NCI-H345 treated with DMSO at 0.1 percent for 48 hours (cell line): ENCODE measurements around the gene SYT8.

ENCODE experiments used
- DNase-seq: peaks from one replicate; lab custom pipeline; 2025; ENCODE audit not compliant: unreplicated experiment; lab: John Stamatoyannopoulos, UW

The SYT8 gene

DNA sequence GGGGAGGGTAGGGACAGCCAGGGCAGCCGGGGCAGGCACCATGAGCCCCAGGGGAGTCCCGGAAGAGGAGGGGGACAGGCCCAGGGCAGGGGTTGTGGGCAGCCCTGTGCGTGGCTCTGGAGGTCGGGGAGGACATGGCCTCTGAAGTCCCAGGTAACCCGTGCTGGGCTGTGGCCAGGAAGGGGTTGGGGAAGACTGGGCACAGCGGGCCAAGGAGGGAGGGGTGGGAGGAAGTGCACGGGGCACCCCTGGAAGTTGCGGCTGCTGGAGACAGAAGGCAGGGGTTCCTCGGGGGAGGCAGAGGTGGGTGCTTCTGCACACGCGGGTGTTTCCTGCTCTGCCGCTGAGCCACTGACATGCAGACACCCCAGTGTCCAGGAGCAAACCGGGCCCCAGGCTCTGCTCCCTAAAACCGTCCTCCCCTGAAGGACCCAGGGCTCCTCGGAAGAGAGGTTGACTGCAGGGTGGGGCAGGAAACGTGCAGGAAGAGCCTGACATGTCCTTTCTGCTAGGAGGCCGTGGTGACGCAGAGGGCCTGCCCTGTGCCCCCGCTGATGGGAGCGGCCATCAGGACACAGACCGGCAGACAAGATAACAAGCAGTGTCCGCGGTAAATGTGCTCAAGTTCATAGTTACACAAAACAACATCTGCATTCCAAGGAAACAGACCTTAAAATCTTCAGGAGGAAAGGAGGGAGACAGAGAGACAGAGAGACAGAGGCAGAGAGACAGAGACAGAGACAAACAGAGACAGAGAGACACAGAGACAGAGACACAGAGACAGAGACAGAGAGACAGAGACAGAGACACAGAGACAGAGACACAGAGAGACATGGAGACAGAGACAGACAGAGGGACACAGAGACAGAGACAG is 9.7 kb downstream of the SYT8 start:
- DNase-seq = no peak

DNA sequence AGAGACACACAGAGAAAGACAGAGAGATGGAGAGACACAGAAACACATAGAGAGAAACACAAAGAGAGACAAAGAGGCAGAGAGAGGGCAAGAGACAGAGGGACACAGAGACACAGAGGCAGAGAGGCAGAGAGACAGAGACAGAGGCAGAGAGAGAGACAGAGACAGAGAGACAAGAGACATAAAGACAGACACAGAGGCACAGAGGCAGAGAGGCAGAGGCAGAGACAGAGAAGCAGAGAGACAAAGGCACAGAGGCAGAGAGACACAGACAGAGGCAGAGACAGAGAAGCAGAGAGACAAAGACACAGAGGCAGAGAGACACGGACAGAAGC is 10.3 kb downstream of the SYT8 start:
- DNase-seq = no peak

DNA sequence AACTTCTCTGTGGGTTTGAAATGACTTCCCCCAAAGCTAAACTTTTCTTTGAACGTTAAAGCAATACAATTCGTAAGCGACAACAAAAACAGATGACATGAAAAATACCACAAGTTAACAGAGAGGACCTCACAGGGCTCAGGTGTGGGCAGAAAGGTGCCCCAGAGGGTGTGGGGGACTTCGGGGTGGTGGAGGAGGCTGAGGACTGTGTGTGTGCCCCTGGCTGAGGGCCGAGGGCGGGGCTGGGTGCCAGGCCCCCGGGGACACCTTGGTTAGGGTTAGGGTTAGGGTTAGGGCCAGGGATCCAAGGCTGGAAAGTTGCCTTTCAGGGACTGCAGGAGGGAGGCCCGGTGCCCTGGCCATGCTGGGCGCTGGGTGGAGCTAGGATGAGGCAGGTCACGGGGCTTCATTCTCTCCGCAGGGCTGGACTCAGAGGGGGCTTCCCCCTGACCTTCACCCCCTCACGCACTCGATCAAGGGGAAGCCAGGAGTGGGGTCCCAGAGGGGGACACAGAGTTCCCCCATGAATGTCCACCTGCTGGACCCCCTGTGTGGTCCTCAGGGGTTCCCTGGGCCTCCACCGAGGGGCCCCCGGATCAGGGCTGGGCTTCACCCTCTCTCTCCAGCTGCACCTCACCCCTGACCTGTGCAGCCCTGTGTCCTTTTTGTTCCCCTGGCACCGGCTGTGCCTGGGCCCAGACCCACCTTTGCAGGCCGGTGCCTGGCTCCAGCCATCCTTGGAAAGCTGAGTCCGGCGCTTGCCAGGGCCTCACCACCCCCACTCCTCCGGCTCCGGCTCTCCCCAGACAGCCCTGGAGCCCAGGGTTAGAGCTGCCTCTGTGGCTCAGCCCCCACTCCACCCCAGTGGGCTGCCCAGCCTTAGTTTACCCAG is 11.0 kb downstream of the SYT8 start:
- DNase-seq = no peak

DNA sequence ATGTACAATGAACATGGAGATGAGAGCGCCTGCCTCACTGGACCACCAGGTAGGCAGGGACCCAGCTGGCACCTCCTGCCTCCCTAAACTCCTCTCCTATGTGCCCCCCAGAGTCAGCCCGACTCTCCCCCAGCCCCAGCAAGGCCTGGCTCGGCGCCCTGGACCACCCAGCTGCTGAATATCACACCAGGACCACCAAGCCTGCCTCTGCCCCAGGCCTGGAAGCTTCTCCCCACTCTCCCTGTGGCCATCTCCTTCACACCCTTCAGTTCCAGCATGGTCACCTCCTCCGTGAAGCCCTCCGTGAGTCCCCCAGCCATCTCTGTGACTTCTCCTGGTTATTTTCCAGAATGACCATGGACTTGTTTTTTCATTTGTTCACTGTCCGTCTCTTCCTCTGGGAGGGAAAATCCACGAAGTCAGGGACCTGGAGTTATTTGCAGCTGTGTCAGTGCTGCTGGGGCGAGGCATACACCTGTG is 11.7 kb downstream of the SYT8 start:
- DNase-seq = no peak

DNA sequence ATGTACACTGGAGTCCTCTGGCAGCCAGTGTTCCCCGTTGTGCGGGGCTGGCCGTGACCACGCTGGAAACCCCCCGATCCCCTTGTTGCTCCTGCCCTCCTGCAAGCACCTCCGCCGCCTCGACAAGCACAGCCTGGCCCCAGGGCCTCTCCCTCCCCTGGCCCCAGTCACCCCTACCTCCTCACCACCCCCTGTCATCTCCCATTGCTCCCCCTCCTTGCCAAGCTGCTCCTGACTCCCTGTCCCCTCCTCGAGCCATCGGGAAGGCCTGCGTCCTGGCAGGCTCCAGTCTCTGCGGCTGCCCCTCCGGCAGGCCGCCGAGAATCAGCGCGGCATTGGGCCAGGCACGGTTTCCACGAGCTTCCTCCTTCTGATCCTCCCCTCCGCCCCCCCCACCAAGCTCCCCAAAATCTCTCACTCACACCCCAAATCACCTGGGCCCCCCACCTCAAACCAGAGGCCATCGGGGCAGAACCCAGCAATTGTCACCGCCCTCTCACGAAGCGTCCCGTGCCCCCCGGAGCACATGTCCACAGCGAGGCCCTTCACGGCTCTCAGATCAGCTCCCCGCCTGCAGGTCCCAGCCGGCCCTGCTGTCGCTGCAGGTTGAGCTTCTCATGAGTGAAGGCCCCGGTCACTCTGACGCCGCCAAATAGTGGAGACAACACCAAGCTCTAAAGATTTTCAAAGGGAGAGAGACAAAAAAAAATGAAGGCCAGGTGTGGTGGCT is 12.4 kb downstream of the SYT8 start:
- no peak for DNase-seq

DNA sequence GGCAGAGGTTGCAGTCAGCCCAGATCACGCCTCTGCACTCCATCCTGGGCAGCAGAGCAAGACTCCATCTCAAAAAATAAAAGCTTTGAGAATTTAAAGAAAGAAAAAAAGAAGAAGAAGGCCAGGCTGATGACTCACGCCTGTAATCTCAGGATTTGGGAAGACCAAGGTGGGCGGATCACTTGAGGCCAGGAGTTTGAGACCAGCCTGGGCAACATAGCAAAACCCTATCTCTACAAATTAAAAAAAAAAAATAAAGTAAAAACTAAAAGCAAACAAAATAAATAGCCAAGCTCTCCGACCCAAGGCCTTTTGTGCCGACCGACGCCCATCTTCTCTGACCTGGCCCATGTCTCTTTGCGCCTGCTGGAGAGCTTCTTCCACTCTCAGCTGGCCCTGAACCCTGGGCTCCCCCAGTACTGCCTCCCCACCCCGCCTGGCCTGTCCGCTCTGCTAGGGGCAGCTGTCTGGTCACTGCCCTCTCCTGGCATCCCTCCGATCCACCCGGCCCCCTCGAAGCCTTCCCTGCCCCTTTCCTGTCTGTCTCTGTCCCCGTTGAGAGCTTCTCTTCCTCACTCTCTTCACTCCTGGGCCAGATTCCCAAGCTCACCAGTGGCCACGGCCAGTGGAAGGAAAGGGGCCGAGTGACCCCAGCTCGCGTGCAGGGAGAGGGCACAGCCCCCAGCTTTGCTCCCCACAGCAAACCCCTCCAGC is 13.3 kb downstream of the SYT8 start:
- no peak for DNase-seq

DNA sequence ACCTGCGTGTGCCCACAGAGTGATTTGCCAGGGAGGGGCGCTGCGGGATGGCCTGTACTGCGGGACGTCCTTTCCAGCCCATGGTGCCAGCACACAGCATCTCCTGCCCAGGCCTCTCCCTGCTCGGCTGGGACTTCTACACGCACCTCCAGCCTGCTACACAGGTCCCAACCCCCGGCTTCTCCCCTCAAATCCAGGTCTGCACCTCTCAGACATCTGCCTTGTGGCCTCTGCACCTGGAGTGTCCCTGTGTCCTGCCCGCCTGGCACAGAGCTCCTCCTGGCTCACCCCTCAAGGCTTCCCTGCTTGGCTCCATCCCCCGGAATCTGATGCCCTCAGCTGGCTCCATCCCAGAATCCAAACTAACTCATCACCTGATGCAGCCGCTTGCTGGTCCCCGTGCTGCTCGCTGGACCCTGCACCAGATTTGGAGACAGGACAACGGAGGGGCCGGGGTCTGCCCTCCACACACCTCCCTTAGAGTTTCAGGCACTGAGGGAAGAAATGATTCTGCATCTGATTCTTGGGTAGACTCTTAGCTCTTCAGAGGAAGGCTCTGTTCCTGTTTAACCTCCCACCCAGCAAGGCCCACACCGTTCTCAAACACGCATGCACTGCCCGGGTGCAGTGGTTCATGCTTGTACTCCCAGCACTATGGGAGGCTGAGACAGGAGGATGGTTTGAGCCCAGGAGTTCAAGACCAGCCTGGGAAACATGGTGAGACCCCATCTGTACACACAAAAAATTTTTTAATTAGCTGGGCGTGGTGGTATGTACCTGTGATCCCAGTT is 14.0 kb downstream of the SYT8 start:
- no peak for DNase-seq

DNA sequence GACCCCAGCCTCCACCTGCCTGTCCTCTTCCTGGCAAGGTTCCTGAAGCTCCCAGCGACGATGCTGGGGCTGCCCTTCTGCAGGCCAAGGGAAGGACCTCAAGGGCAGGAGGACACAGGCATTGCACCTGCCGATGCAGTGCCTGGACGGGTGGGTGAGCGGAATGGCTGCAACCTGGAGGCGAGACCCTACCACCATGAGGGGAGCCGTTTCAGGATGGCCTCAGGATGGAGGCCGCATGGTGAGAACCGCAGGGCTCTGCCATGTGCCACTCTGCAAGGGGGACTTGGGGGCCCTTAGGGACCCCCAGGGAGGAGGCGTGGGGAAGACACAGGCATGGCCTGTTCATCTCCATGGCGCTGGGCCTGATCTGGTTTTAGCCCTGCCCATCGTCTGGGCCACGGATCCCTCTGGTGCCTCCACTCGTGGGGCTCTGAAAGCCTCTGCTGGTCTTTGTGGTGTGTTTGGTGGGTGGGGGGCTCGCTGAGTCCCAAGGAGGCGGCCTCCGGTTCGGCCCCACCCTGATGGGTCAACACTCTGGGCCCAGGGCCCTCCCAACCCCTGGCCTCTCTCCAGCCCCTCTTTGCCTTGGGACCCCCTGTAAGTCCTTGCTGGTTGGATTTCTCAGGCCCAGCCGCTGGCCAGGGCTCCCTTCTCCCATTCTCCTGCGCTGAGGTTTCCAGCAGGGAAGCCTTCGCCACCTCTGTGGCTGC is 16.8 kb downstream of the SYT8 start:
- DNase-seq = no peak

DNA sequence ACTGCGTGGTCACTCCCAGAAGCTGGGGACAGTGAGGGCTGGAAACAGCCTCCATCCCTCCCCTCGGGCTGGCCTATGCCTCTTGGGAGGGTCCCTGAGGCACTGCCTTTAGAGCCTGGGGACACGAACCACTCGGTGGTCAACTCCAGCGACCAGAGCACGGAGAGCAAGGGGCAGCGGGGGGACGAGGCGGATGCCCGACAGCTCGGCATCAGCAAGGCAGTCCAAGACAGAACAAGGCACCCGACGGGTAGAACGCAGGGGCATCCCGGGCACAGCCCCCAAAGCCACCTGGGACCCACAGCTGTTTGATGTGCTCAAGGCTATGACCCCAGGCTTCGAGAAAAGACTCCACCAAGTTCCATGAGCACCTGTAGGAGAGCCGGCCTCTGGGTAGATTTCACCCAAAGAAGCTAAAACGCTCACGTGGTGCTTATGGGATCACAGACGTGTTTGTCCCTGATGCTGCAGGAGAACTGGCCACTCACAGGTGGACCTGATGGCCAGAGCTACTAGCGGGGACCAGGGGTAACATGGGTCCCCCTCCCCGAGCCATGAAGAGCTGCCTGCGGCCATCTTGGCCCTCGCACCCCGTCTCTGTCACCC is 17.6 kb downstream of the SYT8 start:
- DNase-seq = no peak

DNA sequence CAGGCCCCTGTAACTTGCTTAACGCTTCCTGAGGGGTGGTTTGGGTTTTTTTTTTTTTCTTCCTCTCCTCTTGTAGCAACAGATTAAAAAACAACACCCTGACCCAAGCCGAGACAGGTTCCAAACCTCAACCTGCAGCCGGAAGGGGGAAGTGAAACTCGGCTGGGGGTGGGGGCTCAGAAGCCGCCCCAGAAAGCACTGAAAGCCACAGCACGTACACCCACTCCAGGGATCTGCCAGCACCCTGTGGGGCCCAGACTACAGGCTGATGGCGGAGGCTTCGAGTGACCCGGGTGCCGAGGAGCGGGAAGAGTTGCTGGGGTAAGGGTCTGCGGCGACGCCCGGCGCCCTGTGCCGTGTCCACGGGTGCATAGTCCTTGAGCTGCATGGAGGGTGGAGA is 18.1 kb downstream of the SYT8 start, which contains the start of gene LSP1:
Gene LSP1, plus strand, starts transcription at position 208 of the 400 bp plus-strand sequence. Its CDS starts 61 bp downstream, at position 269.
- DNase-seq = no peak

DNA sequence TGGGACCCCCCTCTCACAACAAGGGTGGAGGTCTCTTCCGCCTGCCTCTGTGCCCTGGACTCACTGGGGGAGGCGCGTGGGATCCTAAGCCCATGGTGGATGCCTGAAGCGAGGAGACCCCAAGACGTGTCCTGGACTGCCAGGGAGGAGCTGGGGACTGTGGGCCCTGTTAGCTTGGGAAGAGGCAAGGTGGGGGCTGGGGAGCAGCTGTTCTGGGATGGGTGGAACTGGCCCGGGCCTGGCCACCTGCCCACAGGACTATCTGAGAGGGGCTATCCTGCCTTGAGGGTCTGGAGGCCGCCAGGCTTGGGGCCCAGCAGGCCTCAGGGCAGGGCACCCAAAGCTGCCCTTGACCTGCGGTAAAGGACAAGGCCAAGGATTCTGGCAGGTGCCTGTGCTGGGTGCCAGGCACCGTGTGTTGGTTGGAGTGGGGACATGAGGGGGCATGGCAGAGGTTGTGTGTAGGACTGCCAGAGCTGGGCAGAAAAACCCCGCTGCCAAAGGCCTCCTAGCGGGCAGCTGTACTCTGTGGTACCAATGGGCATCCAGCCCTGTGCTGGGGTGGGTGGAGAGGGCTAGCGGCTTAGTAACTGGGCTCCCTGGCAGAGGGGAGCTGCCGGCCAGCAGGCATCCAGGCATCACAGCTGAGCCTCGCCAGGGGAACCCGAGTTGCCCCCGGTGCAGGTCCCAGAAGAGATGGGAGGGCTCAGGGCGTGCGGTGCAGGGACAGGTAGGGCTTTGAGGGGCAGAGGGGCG is 18.8 kb downstream of the SYT8 start:
- DNase-seq = no peak

DNA sequence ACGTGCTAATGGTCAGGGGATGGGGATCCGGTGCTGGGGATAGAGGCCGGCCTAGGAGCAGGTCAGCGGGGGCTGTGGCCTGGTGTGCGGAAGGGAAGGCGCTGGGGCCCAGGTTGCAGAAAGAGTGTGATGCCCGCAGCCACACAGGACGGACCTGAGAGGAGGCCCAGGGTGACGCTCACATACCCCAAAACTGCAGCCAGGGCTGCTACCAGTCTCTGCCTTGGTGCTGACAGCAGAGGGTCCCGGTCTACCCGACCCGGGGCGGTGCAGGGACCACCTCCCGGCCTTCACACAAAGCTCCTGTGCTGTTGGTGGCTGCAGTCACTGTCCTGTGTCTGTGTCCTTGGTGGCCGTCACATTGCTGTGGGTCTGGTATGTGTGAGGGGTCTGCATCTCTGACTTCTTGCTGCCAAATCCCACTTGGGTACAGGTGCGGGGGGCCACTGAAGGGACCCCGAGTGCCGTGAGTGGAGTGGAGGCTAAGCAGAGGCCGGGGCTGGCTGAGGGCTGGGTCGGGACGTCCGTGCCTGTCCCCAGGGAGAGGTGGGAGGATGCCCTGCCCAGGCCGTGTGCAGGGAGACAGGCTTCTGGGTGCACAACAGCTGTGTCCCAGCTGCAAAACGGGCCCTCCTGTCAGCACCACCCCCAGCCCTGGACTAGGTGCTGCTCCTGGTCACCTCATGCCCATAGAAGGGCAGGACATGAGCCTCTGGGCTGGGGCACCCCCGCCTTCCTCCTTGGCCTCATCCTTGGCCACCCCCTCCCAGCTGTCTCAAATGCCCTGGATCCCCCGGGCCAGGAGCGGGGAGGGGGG is 19.6 kb downstream of the SYT8 start:
- DNase-seq = no peak

DNA sequence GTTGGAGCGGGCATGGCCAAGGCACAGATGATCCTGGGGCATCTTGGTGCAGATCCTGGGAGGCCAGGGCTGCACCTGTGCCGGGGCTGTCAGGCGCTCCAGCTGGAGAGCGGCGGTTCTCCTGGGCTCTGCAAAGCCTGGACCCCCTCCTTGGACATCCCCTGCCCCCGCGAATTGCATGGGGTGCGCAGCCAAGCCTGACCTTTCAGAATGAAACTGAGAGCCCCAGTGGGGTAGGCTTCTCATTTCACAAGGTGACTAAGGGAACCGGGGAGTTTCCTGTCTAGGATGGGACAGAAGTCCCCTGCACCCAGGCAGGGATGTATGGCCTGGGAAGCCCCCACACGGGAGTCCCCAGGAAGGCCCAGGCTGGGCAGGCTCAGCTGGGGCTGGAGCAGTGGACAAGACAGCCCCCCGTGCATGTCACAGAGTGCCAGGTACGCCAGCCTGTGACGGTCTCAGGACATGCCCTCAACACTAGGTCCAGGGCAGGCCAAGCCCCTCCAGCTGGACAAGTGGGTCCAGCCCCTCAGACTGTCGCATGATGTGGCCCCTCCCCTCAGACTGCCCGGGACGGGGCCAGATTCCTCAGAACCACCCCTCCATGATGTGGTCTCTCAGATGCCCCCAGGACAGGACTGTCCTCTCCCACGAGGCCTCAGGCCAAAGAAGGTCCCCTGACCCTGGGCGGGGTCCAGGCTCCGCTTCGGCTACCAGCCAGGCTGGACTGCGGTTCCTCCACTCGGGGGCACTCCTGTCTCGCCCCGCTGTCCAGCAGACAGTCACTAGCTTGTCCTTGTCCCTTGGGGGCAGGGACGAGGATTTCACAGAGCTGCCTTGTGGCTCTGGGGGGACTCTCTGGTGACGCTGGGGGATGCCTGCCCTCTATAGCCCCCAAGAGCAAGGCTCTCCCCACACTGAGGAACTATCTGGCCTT is 20.4 kb downstream of the SYT8 start:
- DNase-seq = no peak

DNA sequence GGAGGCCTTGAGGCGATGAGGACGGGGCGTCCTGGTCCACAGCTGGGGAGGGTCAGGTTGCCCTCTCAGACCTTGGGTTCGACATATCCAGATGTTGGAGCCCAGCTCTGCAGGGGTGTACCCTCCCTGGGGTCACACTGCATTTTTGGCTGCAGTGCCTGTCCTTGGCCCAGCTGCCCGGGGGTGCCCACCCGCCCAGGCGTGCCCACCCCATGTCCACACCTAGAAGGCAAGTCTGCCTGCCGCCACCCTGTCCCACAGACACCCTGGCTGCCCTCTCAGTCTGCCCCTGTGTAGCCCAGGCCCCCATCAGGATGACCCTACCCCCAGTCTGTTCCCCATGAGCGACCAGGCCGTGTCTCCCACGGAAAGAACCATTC is 21.1 kb downstream of the SYT8 start:
- DNase-seq = no peak

DNA sequence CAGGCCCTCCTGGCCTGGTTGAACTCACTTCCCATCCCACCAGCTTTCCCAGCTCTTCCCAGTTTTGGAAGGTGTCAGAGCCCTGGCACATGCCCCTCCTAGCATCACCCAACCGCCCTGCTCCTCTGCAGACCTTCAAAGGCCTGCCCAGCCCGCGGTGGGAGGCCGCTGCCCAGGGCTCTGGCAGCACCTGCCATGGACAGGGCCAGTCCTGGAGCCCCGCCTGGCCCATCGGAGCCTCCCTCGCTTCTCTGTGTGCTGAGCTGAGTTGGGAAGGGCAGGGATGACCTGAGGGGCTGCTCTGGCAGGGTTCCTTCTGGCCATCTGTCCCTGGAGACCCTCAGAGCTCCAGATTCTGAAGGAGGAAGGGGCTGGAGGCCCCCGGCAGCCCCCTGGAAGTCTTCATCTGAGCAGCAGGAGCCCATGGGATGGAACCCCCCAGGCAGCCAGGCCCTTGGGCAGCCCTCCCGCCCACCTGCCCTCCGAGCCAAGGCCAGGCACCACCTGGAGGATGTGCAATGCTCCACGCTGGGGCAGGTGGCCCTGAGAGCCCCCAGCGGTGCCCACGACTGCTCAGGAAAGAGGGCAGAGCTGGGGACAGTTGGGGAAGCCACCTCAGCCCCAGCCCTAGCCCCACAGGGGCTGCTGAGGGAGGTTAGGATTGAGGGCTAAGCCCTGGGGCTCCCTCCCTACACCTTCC is 21.7 kb downstream of the SYT8 start:
- DNase-seq = no peak

DNA sequence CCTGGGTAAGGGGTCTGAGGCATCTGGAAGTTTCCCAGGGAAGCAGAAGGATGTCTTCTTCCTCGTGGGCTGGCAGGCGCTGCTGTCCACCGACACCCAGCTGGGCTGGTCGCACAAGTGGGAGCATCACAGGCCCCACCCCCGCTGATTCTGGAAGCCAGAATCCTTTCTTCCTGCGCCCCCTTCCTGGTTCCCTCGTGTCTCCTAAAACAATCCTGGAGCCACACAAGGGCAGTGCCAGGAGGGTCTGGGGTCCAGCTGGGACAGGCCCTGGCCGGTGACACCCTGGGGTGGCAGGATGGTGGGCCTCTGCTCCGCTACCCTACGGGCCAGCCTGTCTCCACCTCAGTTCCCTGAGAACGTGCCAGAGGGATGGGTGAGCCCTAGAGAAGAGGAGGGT is 22.3 kb downstream of the SYT8 start:
- DNase-seq = no peak
